Gastrocnemius medialis (tissue), 4 donors: Measurements from ENCODE around the gene GPI.
"Not testable (repeated sequence)": the region's sequence is repeated elsewhere in the genome, so short reads cannot be mapped to it uniquely, and the experiment has no call there.

ENCODE experiments used
- CTCF ChIP-seq, 5 experiments: fragments of 450-650 bp in 3 of 5; fragments of 200-600 bp in 2 of 5; sonication (generic) in 2 of 5; IDR thresholded peaks in 4 of 5; conservative IDR thresholded peaks in 1 of 5; 1 replicate in 4 of 5; 2 replicates in 1 of 5; pipeline ENCODE4 v1.5.1; 2016 to 2019; ENCODE audit warnings: antibody characterized with exemption in 5 of 5, mild to moderate bottlenecking in 3 of 5, moderate library complexity in 3 of 5
- POLR2A ChIP-seq, 2 donors: fragments of 450-650 bp; IDR thresholded peaks; one replicate each; pipeline ENCODE4 v1.6.1; 2017; ENCODE audit warnings: antibody characterized with exemption in 2 of 2, mild to moderate bottlenecking in 2 of 2, moderate library complexity in 2 of 2

GRCh38 chr19:34331596-34331995 is 33.4 kb upstream of the GPI start:
- not testable (repeated sequence) for TF ChIP-seq POLR2A (IDR thresholded peaks at IDR 0.05); CTCF (IDR thresholded peaks at IDR 0.05 in 4 of 5, conservative IDR thresholded peaks at IDR 0.05 in 1 of 5)
